Loucy (cell line): ENCODE data around the gene NABP2.

Experiments
- H2AFZ ChIP-seq: fragments of 200-600 bp; sonication (generic); 2 replicates; pipeline ENCODE4 v1.6.0; 2016; ENCODE audit warnings: antibody characterized with exemption, mild to moderate bottlenecking, low read length, moderate library complexity
- H3F3A ChIP-seq: fragments of 200-600 bp; 2 replicates; pipeline ENCODE4 v1.6.0; 2016; ENCODE audit warnings: antibody characterized with exemption, low read depth, mild to moderate bottlenecking
- H3K27me3 ChIP-seq: fragments of 200-600 bp; sonication (generic); 2 replicates; pipeline ENCODE4 v1.6.1; 2014; ENCODE audit warnings: low read length, mild to moderate bottlenecking; ENCODE audit not compliant: insufficient read depth, poor library complexity, severe bottlenecking
- H3K36me3 ChIP-seq: fragments of 200-600 bp; sonication (generic); 2 replicates; pipeline ENCODE4 v1.6.1; 2016; ENCODE audit warnings: low read length; ENCODE audit not compliant: insufficient read depth
- H3K4me1 ChIP-seq: fragments of 200-600 bp; sonication (generic); 2 replicates; pipeline ENCODE4 v1.5.1; 2014; ENCODE audit warnings: low read length, mild to moderate bottlenecking; ENCODE audit not compliant: insufficient read depth, poor library complexity, severe bottlenecking
- H3K4me2 ChIP-seq: fragments of 200-600 bp; sonication (generic); 2 replicates; pipeline ENCODE4 v1.6.0; 2014; ENCODE audit warnings: antibody characterized with exemption, low read length, low read depth, mild to moderate bottlenecking; ENCODE audit not compliant: poor library complexity, severe bottlenecking
- H3K4me3 ChIP-seq: fragments of 200-600 bp; sonication (generic); 2 replicates; pipeline ENCODE4 v1.5.1; 2014; ENCODE audit warnings: low read length, mild to moderate bottlenecking, mixed read lengths; ENCODE audit not compliant: poor library complexity, severe bottlenecking
- H3K79me2 ChIP-seq: fragments of 200-600 bp; sonication (generic); 2 replicates; pipeline ENCODE4 v1.6.1; 2014; ENCODE audit warnings: low read length; ENCODE audit not compliant: insufficient read depth
- H3K9ac ChIP-seq: fragments of 200-600 bp; sonication (generic); 2 replicates; pipeline ENCODE4 v1.6.0; 2014; ENCODE audit warnings: mild to moderate bottlenecking, low read depth, low read length, moderate library complexity; ENCODE audit not compliant: poor library complexity, severe bottlenecking
- H3K9me2 ChIP-seq: fragments of 200-600 bp; sonication (generic); replicated peaks from 2 replicates; pipeline ENCODE4 v1.6.1; 2016; ENCODE audit warnings: low read depth, low read length, mixed read lengths
- H3K9me3 ChIP-seq: fragments of 200-600 bp; sonication (generic); 2 replicates; pipeline ENCODE4 v1.6.1; 2014; ENCODE audit warnings: mild to moderate bottlenecking, antibody characterized with exemption, low read length, low read depth; ENCODE audit not compliant: insufficient read depth
- H4K20me1 ChIP-seq: fragments of 200-600 bp; sonication (generic); 2 replicates; pipeline ENCODE4 v1.6.0; 2014; ENCODE audit warnings: antibody characterized with exemption, low read length, mild to moderate bottlenecking; ENCODE audit not compliant: insufficient read depth, poor library complexity, severe bottlenecking
- EZH2phosphoT487 ChIP-seq: fragments of 200-600 bp; IDR thresholded peaks from 2 replicates; pipeline ENCODE4 v1.6.1; 2018; ENCODE audit warnings: antibody characterized with exemption, mild to moderate bottlenecking, moderate library complexity, borderline replicate concordance
- TF ChIP-seq, protein P1 (sequence below): fragments of 200-600 bp; sonication (generic); conservative IDR thresholded peaks from 2 replicates; pipeline ENCODE4 v1.5.1; 2014; ENCODE audit warnings: mild to moderate bottlenecking, antibody characterized with exemption, low read length

Gene NABP2

DNA sequence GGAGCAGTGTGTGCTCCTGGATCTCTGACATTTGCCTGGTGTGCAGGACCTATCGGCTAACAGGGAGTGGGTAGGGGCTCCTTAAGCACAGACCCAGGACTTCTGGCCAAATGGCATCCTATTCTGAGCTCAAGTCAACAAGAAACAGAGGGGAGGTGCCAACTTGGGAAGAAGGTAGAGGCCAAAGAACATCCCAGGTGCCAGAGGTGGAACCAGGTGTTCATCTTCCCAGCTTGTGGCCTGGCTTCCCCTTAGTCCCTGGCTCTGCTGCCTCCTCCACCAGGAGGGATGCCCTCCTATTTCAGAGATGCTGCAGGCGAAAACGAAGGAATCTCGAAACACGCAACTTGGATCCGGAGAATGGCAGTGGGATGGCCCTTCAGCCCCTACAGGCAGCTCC is 11.9 kb downstream of the NABP2 start:
- Histone ChIP-seq H3K4me3 (no peak overlapping the region), H3K9me3 (no peaks in the 10 kb centered on the region), H3K4me1 (no peaks in the 10 kb centered on the region), H3K27me3 (no peaks in the 10 kb centered on the region), H3K4me2 (no peak overlapping the region), H3K36me3 (peaks cover 8% of the 10 kb centered on the region; the same call in 1 of the 2 replicates), H3F3A (no peaks in the 10 kb centered on the region), H2AFZ (no peak overlapping the region), H4K20me1 (no peaks in the 10 kb centered on the region), H3K9ac (no peak overlapping the region), H3K9me2 (no peaks in the 10 kb centered on the region), H3K79me2 (no peaks in the 10 kb centered on the region)
- TF ChIP-seq, protein P1, sequence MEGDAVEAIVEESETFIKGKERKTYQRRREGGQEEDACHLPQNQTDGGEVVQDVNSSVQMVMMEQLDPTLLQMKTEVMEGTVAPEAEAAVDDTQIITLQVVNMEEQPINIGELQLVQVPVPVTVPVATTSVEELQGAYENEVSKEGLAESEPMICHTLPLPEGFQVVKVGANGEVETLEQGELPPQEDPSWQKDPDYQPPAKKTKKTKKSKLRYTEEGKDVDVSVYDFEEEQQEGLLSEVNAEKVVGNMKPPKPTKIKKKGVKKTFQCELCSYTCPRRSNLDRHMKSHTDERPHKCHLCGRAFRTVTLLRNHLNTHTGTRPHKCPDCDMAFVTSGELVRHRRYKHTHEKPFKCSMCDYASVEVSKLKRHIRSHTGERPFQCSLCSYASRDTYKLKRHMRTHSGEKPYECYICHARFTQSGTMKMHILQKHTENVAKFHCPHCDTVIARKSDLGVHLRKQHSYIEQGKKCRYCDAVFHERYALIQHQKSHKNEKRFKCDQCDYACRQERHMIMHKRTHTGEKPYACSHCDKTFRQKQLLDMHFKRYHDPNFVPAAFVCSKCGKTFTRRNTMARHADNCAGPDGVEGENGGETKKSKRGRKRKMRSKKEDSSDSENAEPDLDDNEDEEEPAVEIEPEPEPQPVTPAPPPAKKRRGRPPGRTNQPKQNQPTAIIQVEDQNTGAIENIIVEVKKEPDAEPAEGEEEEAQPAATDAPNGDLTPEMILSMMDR, result no peak
- TF ChIP-seq EZH2phosphoT487, result no peak

DNA sequence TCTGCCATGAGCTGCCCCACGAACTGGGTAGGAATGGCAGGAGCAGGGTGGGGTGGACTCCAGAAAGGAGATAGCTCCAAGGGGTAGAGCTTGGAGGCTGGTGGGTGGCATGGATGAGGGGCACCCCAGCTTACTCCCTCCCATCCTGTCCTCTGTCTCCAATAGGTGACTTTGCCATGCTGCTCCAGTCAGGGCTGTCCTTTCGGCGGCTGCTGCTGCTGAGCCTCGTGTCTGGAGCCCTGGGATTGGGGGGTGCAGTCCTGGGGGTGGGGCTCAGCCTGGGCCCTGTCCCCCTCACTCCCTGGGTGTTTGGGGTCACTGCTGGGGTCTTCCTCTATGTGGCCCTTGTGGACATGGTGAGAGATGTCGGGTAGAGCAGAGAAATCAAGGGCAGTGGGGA is 12.8 kb downstream of the NABP2 start:
- H3K9me3 ChIP-seq, result no peaks in the 10 kb centered on the region
- no peaks in the 10 kb centered on the region for H3K27me3 ChIP-seq
- no peak for TF ChIP-seq EZH2phosphoT487
- TF ChIP-seq, protein P1, result no peak
- no peak overlapping the region for H3K4me2 ChIP-seq
- H3F3A ChIP-seq, result no peaks in the 10 kb centered on the region
- no peak overlapping the region for H3K4me3 ChIP-seq
- no peak overlapping the region for H2AFZ ChIP-seq
- H3K79me2 ChIP-seq, result no peaks in the 10 kb centered on the region
- no peaks in the 10 kb centered on the region for H3K4me1 ChIP-seq
- H4K20me1 ChIP-seq, result no peaks in the 10 kb centered on the region
- H3K9ac ChIP-seq, result no peak overlapping the region
- peaks cover 15% of the 10 kb centered on the region; the same call in 1 of the 2 replicates for H3K36me3 ChIP-seq
- H3K9me2 ChIP-seq, result no peaks in the 10 kb centered on the region

DNA sequence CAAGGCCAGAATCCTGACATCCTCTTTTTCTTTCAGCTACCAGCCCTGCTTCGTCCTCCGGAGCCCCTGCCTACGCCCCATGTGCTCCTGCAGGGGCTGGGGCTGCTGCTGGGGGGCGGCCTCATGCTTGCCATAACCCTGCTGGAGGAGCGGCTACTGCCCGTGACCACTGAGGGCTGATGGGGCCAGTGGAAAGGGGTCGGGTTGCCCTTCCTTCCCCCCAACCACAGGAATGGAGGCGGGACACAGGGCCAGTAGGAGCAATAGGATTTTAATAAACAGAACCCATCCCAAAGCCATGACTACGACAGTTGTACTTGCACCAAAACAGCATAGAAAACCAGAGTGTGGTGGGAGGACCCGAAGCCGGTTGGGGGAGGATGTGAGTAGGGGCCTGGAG is 13.4 kb downstream of the NABP2 start:
- TF ChIP-seq, protein P1, result no peak
- no peak for TF ChIP-seq EZH2phosphoT487
- H3K4me1 ChIP-seq, result no peaks in the 10 kb centered on the region
- no peak overlapping the region for H2AFZ ChIP-seq
- H3K9ac ChIP-seq, result no peak overlapping the region
- H3K9me2 ChIP-seq, result no peaks in the 10 kb centered on the region
- H3K27me3 ChIP-seq, result no peaks in the 10 kb centered on the region
- H3F3A ChIP-seq, result no peaks in the 10 kb centered on the region
- H3K36me3 ChIP-seq, result peaks cover 20% of the 10 kb centered on the region; the same call in 1 of the 2 replicates
- no peaks in the 10 kb centered on the region for H3K79me2 ChIP-seq
- no peak overlapping the region for H3K4me3 ChIP-seq
- no peaks in the 10 kb centered on the region for H4K20me1 ChIP-seq
- H3K9me3 ChIP-seq, result no peaks in the 10 kb centered on the region
- H3K4me2 ChIP-seq, result no peak overlapping the region
